Measurements from ENCODE around the gene FSHB.

Gene FSHB

GRCh38 chr11:30270671-30271070 is 39.9 kb downstream of the FSHB start:
- DNase-seq, result no peak

GRCh38 chr11:30277176-30277575 is 46.4 kb downstream of the FSHB start:
- no peak for DNase-seq

GRCh38 chr11:30279796-30280195 is 49.0 kb downstream of the FSHB start:
- no peak for DNase-seq

- no peak for DNase-seq
These were observed 50.9 kb downstream of the FSHB start for GRCh38 chr11:30281476-30282288.

GRCh38 chr11:30282289-30282631 is 51.4 kb downstream of the FSHB start:
- no peak for DNase-seq
